IMR-90 (cell line): ENCODE measurements around the gene CDO1. TPM values are rescaled to one million over a fixed set of nuclear protein-coding genes. Genes with fewer than 3 reads are reported as not detected.

Experiments
- ATAC-seq: fragments of 200-7000 bp; cut with Tn5 transposase; 2 replicates; pipeline ENCODE4 v1.9.1; 2020; ENCODE audit warnings: low read depth, mild to moderate bottlenecking, moderate library complexity
- BruUV-seq: library from RNA; stranded (reverse); fragments of 400-500 nt; replicated peaks from 2 replicates; lab custom pipeline; 2021; lab: Mats Ljungman, UMichigan
- CTCF ChIA-PET: fragments of 300-600 bp; formaldehyde crosslinking; extraction: SDS; loops from one replicate; lab custom pipeline; 2021; ENCODE audit warnings: antibody characterized with exemption; lab: Yijun Ruan, JAX
- POLR2A ChIA-PET: fragments of 300-600 bp; sonication (Branson Sonifier 250); formaldehyde crosslinking; loops from one replicate; lab custom pipeline; 2022; ENCODE audit warnings: antibody characterized with exemption; ENCODE audit not compliant: unreplicated experiment; lab: Charles Lee
- DNase-seq: peaks from one replicate; pipeline ENCODE4 v3.0.0; 2013
- H2AFZ ChIP-seq: replicated peaks from 2 replicates; pipeline ENCODE3; 2013; ENCODE audit warnings: low read length, mild to moderate bottlenecking; ENCODE audit not compliant: poor library complexity
- H2AK5ac ChIP-seq: 2 replicates; pipeline ENCODE4 v1.6.1; 2013; ENCODE audit warnings: low read depth, low read length, inconsistent platforms
- H2AK9ac ChIP-seq: replicated peaks from 2 replicates; pipeline ENCODE3; 2013; ENCODE audit warnings: mild to moderate bottlenecking, low read depth, low read length, moderate library complexity; ENCODE audit not compliant: poor library complexity
- H2BK120ac ChIP-seq: 2 replicates; pipeline ENCODE4 v1.6.1; 2013; ENCODE audit warnings: low read depth, low read length, inconsistent platforms
- H2BK15ac ChIP-seq: 3 replicates; pipeline ENCODE4 v1.6.1; 2013; ENCODE audit warnings: low read depth, low read length, inconsistent platforms
- H2BK20ac ChIP-seq: 2 replicates; pipeline ENCODE4 v1.6.1; 2013; ENCODE audit warnings: low read depth, mild to moderate bottlenecking, inconsistent platforms, low read length, moderate library complexity
- H2BK5ac ChIP-seq: 2 replicates; pipeline ENCODE4 v1.6.1; 2013; ENCODE audit warnings: mild to moderate bottlenecking, low read depth, low read length, inconsistent platforms; ENCODE audit not compliant: poor library complexity, severe bottlenecking
- H3K14ac ChIP-seq: replicated peaks from 2 replicates; pipeline ENCODE4 v1.6.1; 2013; ENCODE audit warnings: low read depth, low read length, inconsistent platforms
- H3K18ac ChIP-seq: 2 replicates; pipeline ENCODE4 v1.6.1; 2013; ENCODE audit warnings: low read depth, low read length, control low read depth
- H3K23ac ChIP-seq: 2 replicates; pipeline ENCODE4 v1.6.1; 2013; ENCODE audit warnings: low read depth, low read length, inconsistent platforms
- H3K27ac ChIP-seq: 2 replicates; pipeline ENCODE4 v1.5.1; 2013; ENCODE audit warnings: mild to moderate bottlenecking, control low read depth, low read length; ENCODE audit not compliant: insufficient read depth
- H3K27me3 ChIP-seq: 2 replicates; pipeline ENCODE4 v1.6.1; 2013; ENCODE audit warnings: low read length; ENCODE audit not compliant: control insufficient read depth, insufficient read depth
- H3K36me3 ChIP-seq: 2 replicates; pipeline ENCODE4 v1.6.1; 2013; ENCODE audit warnings: low read length, mixed read lengths; ENCODE audit not compliant: control insufficient read depth, insufficient read depth
- H3K4ac ChIP-seq: 2 replicates; pipeline ENCODE4 v1.6.1; 2013; ENCODE audit warnings: low read depth, low read length, inconsistent platforms
- H3K4me1 ChIP-seq: 2 replicates; pipeline ENCODE4 v1.6.1; 2013; ENCODE audit warnings: low read length, mixed read lengths; ENCODE audit not compliant: control insufficient read depth, insufficient read depth
- H3K4me2 ChIP-seq: 2 replicates; pipeline ENCODE4 v1.6.1; 2013; ENCODE audit warnings: low read depth, mild to moderate bottlenecking, control low read depth, low read length, moderate library complexity
- H3K4me3 ChIP-seq: 2 replicates; pipeline ENCODE4 v1.5.1; 2013; ENCODE audit warnings: low read depth, mild to moderate bottlenecking, control low read depth, low read length, moderate library complexity; ENCODE audit not compliant: insufficient read depth
- H3K56ac ChIP-seq: 2 replicates; pipeline ENCODE4 v1.6.1; 2013; ENCODE audit warnings: low read length, inconsistent platforms; ENCODE audit not compliant: insufficient read depth; ENCODE audit errors: extremely low read depth
- H3K79me1 ChIP-seq, 2 experiments: 2 replicates each; pipeline ENCODE4 v1.6.1; 2013; ENCODE audit warnings: low read length in 2 of 2, inconsistent platforms in 1 of 2, low read depth in 1 of 2
- H3K9ac ChIP-seq: 2 replicates; pipeline ENCODE4 v1.6.1; 2013; ENCODE audit warnings: low read depth, low read length, control low read depth
- H3K9me1 ChIP-seq: 2 replicates; pipeline ENCODE4 v1.6.1; 2013; ENCODE audit warnings: low read length, inconsistent platforms; ENCODE audit not compliant: insufficient read depth
- H3K9me3 ChIP-seq: 2 replicates; pipeline ENCODE4 v1.6.1; 2013; ENCODE audit warnings: low read length; ENCODE audit not compliant: control insufficient read depth, insufficient read depth
- H4K20me1 ChIP-seq: 2 replicates; pipeline ENCODE4 v1.6.1; 2013; ENCODE audit warnings: low read length, inconsistent platforms; ENCODE audit not compliant: insufficient read depth
- H4K5ac ChIP-seq: 2 replicates; pipeline ENCODE4 v1.6.1; 2013; ENCODE audit warnings: mild to moderate bottlenecking, low read depth, low read length, control low read depth
- H4K8ac ChIP-seq, 2 experiments: 2 replicates each; pipeline ENCODE4 v1.6.1; 2013; ENCODE audit warnings: low read depth in 2 of 2, low read length in 2 of 2, control low read depth in 1 of 2, inconsistent platforms in 1 of 2
- H4K91ac ChIP-seq: 2 replicates; pipeline ENCODE4 v1.6.1; 2013; ENCODE audit warnings: low read depth, low read length, inconsistent platforms; ENCODE audit not compliant: insufficient read depth
- BHLHE40 ChIP-seq: fragments of 150-350 bp; IDR thresholded peaks from 2 replicates; pipeline ENCODE4 v1.6.1; 2016; ENCODE audit warnings: mild to moderate bottlenecking, low read depth, low read length
- CEBPB ChIP-seq: IDR thresholded peaks from 2 replicates; pipeline ENCODE4 v1.6.1; 2012; ENCODE audit warnings: low read depth, low read length, improper control_type of control experiment
- CTCF ChIP-seq: conservative IDR thresholded peaks from 2 replicates; pipeline ENCODE4 v1.5.1; 2012; ENCODE audit warnings: mild to moderate bottlenecking, low read depth, low read length, improper control_type of control experiment
- ELK1 ChIP-seq: fragments of 150-350 bp; IDR thresholded peaks from 2 replicates; pipeline ENCODE4 v1.6.1; 2016; ENCODE audit warnings: low read depth, mild to moderate bottlenecking, low read length, moderate library complexity, borderline replicate concordance
- FOS ChIP-seq: fragments of 150-350 bp; IDR thresholded peaks from 2 replicates; pipeline ENCODE4 v1.6.1; 2016; ENCODE audit warnings: low read depth, low read length
- MAFK ChIP-seq: IDR thresholded peaks from 2 replicates; pipeline ENCODE4 v1.6.1; 2012; ENCODE audit warnings: low read depth, low read length, improper control_type of control experiment
- MAZ ChIP-seq: IDR thresholded peaks from 2 replicates; pipeline ENCODE4 v1.6.1; 2012; ENCODE audit warnings: low read depth, mild to moderate bottlenecking, low read length, improper control_type of control experiment, moderate library complexity, borderline replicate concordance
- MXI1 ChIP-seq: IDR thresholded peaks from 2 replicates; pipeline ENCODE4 v1.6.1; 2012; ENCODE audit warnings: low read depth, mild to moderate bottlenecking, low read length, moderate library complexity, borderline replicate concordance
- NFE2L2 ChIP-seq: fragments of 150-350 bp; IDR thresholded peaks from 2 replicates; pipeline ENCODE4 v1.6.1; 2016; ENCODE audit warnings: low read depth, mild to moderate bottlenecking, low read length
- POLR2A ChIP-seq: IDR thresholded peaks from 2 replicates; pipeline ENCODE4 v1.6.1; 2012; ENCODE audit warnings: mild to moderate bottlenecking, low read depth, low read length
- RAD21 ChIP-seq: IDR thresholded peaks from 2 replicates; pipeline ENCODE4 v1.6.1; 2012; ENCODE audit warnings: low read length, improper control_type of control experiment
- RFX5 ChIP-seq: IDR thresholded peaks from 2 replicates; pipeline ENCODE4 v1.8.0; 2012; ENCODE audit warnings: low read depth, mild to moderate bottlenecking, low read length, moderate library complexity
- SMC3 ChIP-seq: fragments of 150-350 bp; IDR thresholded peaks from 2 replicates; pipeline ENCODE4 v1.6.1; 2016; ENCODE audit warnings: low read depth, mild to moderate bottlenecking, antibody characterized with exemption, low read length, moderate library complexity
- USF2 ChIP-seq: fragments of 150-350 bp; IDR thresholded peaks from 2 replicates; pipeline ENCODE4 v1.6.1; 2017; ENCODE audit warnings: mild to moderate bottlenecking, antibody characterized with exemption, low read length, low read depth
- WGBS, 2 experiments: methylation state at CpG; one replicate each; pipeline versions ENCODE4 v1.1.5 to v1.1.7; 2013; ENCODE audit warnings: missing lambda C conversion rate in 2 of 2; ENCODE audit not compliant: insufficient read length in 1 of 2; ENCODE audit errors: extremely low coverage in 2 of 2; 5-methylcytosine and 5-hydroxymethylcytosine counted together
- dilution Hi-C: fragments of 300-500 bp; cut with HindIII; formaldehyde crosslinking; loops from one replicate; pipeline ENCODE4 v1.14.3; 2018; ENCODE audit warnings: low sequenced_read_pairs; ENCODE audit not compliant: unreplicated experiment
- in situ Hi-C: fragments of 300-500 bp; cut with MboI; formaldehyde crosslinking; loops from 3 replicates; pipeline ENCODE4 v1.14.3; 2019; ENCODE audit warnings: low sequenced_read_pairs, inconsistent platforms, mixed read lengths
- intact Hi-C: fragments of 100-400 bp; cut with micrococcal nuclease; formaldehyde crosslinking; loops from 2 replicates; pipeline ENCODE4 v1.10.0; 2022
- polyA plus RNA-seq, 3 experiments: library from polyadenylated mRNA; depleted of rRNA; stranded (reverse); fragments of >200 nt; gene quantifications; 2 replicates each; pipeline ENCODE4 v1.2.3, GENCODE V29; 2012; ENCODE audit warnings: low replicate concordance in 1 of 3
- total RNA-seq: library from RNA; depleted of rRNA; stranded (reverse); fragments of >200 nt; gene quantifications from 2 replicates; pipeline ENCODE4 v1.2.3, GENCODE V29; 2012

CDO1 gene
- total and polyA plus RNA-seq, 2 of the 4 experiments (the other 2 are of a cell fraction): 4.8 to 8.6 TPM

- Histone ChIP-seq H2BK15ac (no peak overlapping the region), H3K56ac (no peak overlapping the region), H2AK5ac (no peak overlapping the region), H3K4ac (no peak overlapping the region), H3K27me3 (peaks cover 2% of the 10 kb centered on the region; the same call in 1 of the 2 replicates), H3K14ac (no peak overlapping the region), H4K91ac (no peak overlapping the region), H4K20me1 (no peaks in the 10 kb centered on the region), H3K36me3 (no peaks in the 10 kb centered on the region), H2AFZ (no peak overlapping the region), H3K79me1 (no peaks in the 10 kb centered on the region), H2BK20ac (no peak overlapping the region), H3K9me3 (no peaks in the 10 kb centered on the region), H3K18ac (no peak overlapping the region), H3K4me1 (no peaks in the 10 kb centered on the region), H3K4me3 (no peak overlapping the region), H4K8ac (no peak overlapping the region), H3K9me1 (no peaks in the 10 kb centered on the region; the same call in 1 of the 2 replicates), H3K27ac (no peak overlapping the region), H2BK5ac (no peak overlapping the region), H2AK9ac (no peak overlapping the region), H2BK120ac (no peak overlapping the region), H3K23ac (no peak overlapping the region), H4K5ac (no peak overlapping the region), H3K9ac (no peak overlapping the region), H3K4me2 (no peak overlapping the region)
- no TSS peak for BruUV-seq
- no peak for ATAC-seq
- in situ Hi-C loops (no loop called here), dilution Hi-C loops (no loop called here), intact Hi-C loops (no loop called here)
- WGBS, 2 experiments: 60% methylated on average over 1 of the region's 2 CpGs; no CpG with 5 or more reads in 1 of the 2 experiments
- POLR2A ChIA-PET: no interaction called here
- DNase-seq: no peak
- no peak for TF ChIP-seq USF2
- TF ChIP-seq SMC3: no peak
- no peak for TF ChIP-seq POLR2A
- no peak for TF ChIP-seq ELK1
- TF ChIP-seq MAFK: no peak
- no peak for TF ChIP-seq CTCF
- no peak for TF ChIP-seq FOS
- TF ChIP-seq NFE2L2: no peak
- no peak for TF ChIP-seq MXI1
- no peak for TF ChIP-seq RAD21
- no peak for TF ChIP-seq RFX5
- TF ChIP-seq MAZ: no peak
- no peak for TF ChIP-seq CEBPB
- no peak for TF ChIP-seq BHLHE40
- CTCF ChIA-PET: interaction anchor here (1.0 kb wide), 1 partner anchor 9 kb away, joined by 3 read pairs; no protein-coding TSS in a partner anchor
These were observed 16.4 kb downstream of the CDO1 start for GRCh38 chr5:115800108-115800507.
